ENCODE results near the gene SUMO2. TPM values are rescaled to one million over a fixed set of nuclear protein-coding genes. Genes with fewer than 3 reads are reported as not detected.

SUMO2 gene
- total and polyA plus RNA-seq, 2 of the 4 experiments (the other 2 are of a cell fraction): 71.3 to 83.7 TPM

DNA sequence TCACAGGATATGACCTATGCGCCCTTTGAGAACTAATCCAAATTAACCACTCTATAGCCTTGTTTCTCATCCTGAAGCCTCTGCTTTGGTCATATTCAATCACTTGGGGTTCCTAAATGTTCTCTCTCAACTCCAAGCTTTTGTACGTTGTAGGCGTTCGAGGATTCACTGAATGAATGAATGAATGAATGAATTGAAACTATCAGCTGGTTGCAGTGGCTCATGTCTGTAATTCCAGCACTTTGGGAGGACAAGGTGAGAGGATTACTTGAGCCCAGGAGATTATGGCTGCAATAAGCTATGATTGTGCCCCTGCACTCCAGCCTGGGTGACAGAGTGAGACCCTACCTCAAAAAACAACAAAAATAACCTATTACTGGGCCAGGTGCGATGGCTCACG is 5.9 kb upstream of the SUMO2 start:
- POLR2A ChIA-PET (ENCODE audit: unreplicated experiment): no interaction called here
- DNase-seq: no peak
- H3K9ac ChIP-seq (ENCODE audit: low read depth, low read length): no peak overlapping the region
- no peak overlapping the region for H3K4ac ChIP-seq (ENCODE audit: low read depth, low read length)
- no peak overlapping the region for H3K27ac ChIP-seq (ENCODE audit: insufficient read depth, low read length)
- intact Hi-C loops (cut with micrococcal nuclease) (no loop called here), in situ Hi-C loops (cut with MboI; ENCODE audit: low sequenced_read_pairs) (no loop called here), dilution Hi-C loops (cut with HindIII; ENCODE audit: low sequenced_read_pairs, unreplicated experiment) (no loop called here)
- H2AK9ac ChIP-seq (replicated peaks; ENCODE audit: low read depth, low read length, poor library complexity): no peak overlapping the region
- no peak overlapping the region for H4K5ac ChIP-seq (ENCODE audit: low read depth, low read length)
- H2BK5ac ChIP-seq (ENCODE audit: low read depth, low read length, poor library complexity, severe bottlenecking): no peak overlapping the region
- no peak overlapping the region for H3K4me2 ChIP-seq (ENCODE audit: low read depth, low read length)
- no peak overlapping the region for H2BK15ac ChIP-seq (ENCODE audit: low read depth, low read length)
- no peak for TF ChIP-seq SMC3 (IDR thresholded peaks at IDR 0.05; ENCODE audit: low read depth, low read length)
- TF ChIP-seq MXI1 (IDR thresholded peaks at IDR 0.05; ENCODE audit: borderline replicate concordance, low read depth, low read length): no peak
- TF ChIP-seq FOS (IDR thresholded peaks at IDR 0.05; ENCODE audit: low read depth, low read length): no peak
- no peak for TF ChIP-seq RCOR1 (IDR thresholded peaks at IDR 0.05; ENCODE audit: insufficient replicate concordance, low read length)
- TF ChIP-seq CEBPB (IDR thresholded peaks at IDR 0.05; ENCODE audit: low read depth, low read length): no peak
- no peak for TF ChIP-seq CHD1 (IDR thresholded peaks at IDR 0.05; ENCODE audit: low read depth, low read length)
- no peak overlapping the region for H3K18ac ChIP-seq (ENCODE audit: low read depth, low read length)
- H3K23ac ChIP-seq (ENCODE audit: low read depth, low read length): no peak overlapping the region
- no TSS peak for BruUV-seq (replicated peaks)
- no peak overlapping the region for H3K4me3 ChIP-seq (ENCODE audit: insufficient read depth, low read depth, low read length)
- no CpG with 5 or more reads among the region's 6 CpGs for WGBS, 2 experiments (ENCODE audit: extremely low coverage in 2 of 2, insufficient read length in 1 of 2)
- no peak overlapping the region for H2AK5ac ChIP-seq (ENCODE audit: low read depth, low read length)
- H3K4me1 ChIP-seq (ENCODE audit: control insufficient read depth, insufficient read depth, low read length): peaks cover 1% of the 10 kb centered on the region; the same call in 1 of the 2 replicates
- no peak overlapping the region for H3K56ac ChIP-seq (ENCODE audit: extremely low read depth, insufficient read depth, low read length)
- H4K8ac ChIP-seq (ENCODE audit: low read depth in 2 of 2, low read length in 2 of 2): no peak overlapping the region
- CTCF ChIA-PET: no interaction called here
- no peak overlapping the region for H2BK120ac ChIP-seq (ENCODE audit: low read depth, low read length)
- no peaks in the 10 kb centered on the region for H3K9me3 ChIP-seq (ENCODE audit: control insufficient read depth, insufficient read depth, low read length)
- no peak overlapping the region for H2BK20ac ChIP-seq (ENCODE audit: low read depth, low read length)
- peaks cover 3 to 7% of the 10 kb centered on the region in 2 experiments; a peak in 3 of 4 replicates for H3K79me1 ChIP-seq (ENCODE audit: low read depth in 1 of 2, low read length in 2 of 2)
- H3K9me1 ChIP-seq (ENCODE audit: insufficient read depth, low read length): 0 out of 2 replicates have a peak, but pooled peaks cover 3% of the 10 kb centered on the region
- H2AFZ ChIP-seq (replicated peaks; ENCODE audit: low read length, poor library complexity): no peak overlapping the region
- ATAC-seq (ENCODE audit: low read depth): no peak
- H3K27me3 ChIP-seq (ENCODE audit: control insufficient read depth, insufficient read depth, low read length): no peaks in the 10 kb centered on the region
- H4K91ac ChIP-seq (ENCODE audit: insufficient read depth, low read depth, low read length): no peak overlapping the region
- H4K20me1 ChIP-seq (ENCODE audit: insufficient read depth, low read length): no peaks in the 10 kb centered on the region
- H3K36me3 ChIP-seq (ENCODE audit: control insufficient read depth, insufficient read depth, low read length): no peaks in the 10 kb centered on the region
- H3K14ac ChIP-seq (replicated peaks; ENCODE audit: low read depth, low read length): no peak overlapping the region

Data from IMR-90 (cell line).